DND-41 (cell line): ENCODE measurements around the gene PEG3.
"Not testable (repeated sequence)": the region's sequence is repeated elsewhere in the genome, so short reads cannot be mapped to it uniquely, and the experiment has no call there.

Experiments
- CTCF ChIP-seq: IDR thresholded peaks from 2 replicates; pipeline ENCODE4 v1.5.1; 2012; ENCODE audit warnings: borderline replicate concordance, low read length, moderate library complexity, mild to moderate bottlenecking; ENCODE audit not compliant: poor library complexity, severe bottlenecking; ENCODE audit errors: extremely low read depth
- EZH2 ChIP-seq: IDR thresholded peaks from 3 replicates; pipeline ENCODE4 v1.6.1; 2012; ENCODE audit warnings: borderline replicate concordance, low read depth, mild to moderate bottlenecking, moderate library complexity, low read length, inconsistent platforms; ENCODE audit not compliant: severe bottlenecking

- TF ChIP-seq CTCF, EZH2: not testable (repeated sequence)
These were observed 19.9 kb upstream of the PEG3 start for GRCh38 chr19:56860409-56860808.
